RWPE2 (cell line): Measurements from ENCODE around the gene CELF1.

Experiments
- ATAC-seq: fragments of 200-7000 bp; cut with Tn5 transposase; 3 replicates; pipeline ENCODE4 v1.9.1; 2021; ENCODE audit warnings: low read depth
- DNase-seq: peaks from one replicate; pipeline ENCODE4 v3.0.0-alpha.2; 2020; ENCODE audit warnings: low spot score
- H3K27ac ChIP-seq: fragments of 450-650 bp; 2 replicates; pipeline ENCODE4 v1.5.1; 2017; ENCODE audit warnings: mild to moderate bottlenecking; ENCODE audit not compliant: poor library complexity, severe bottlenecking
- H3K27me3 ChIP-seq: fragments of 250-450 bp; sonication (Bioruptor Pico); 2 replicates; pipeline ENCODE4 v1.5.1; 2021; ENCODE audit warnings: mild to moderate bottlenecking, moderate library complexity; ENCODE audit not compliant: insufficient read depth, poor library complexity, severe bottlenecking
- H3K36me3 ChIP-seq: fragments of 250-450 bp; sonication (Bioruptor Pico); 2 replicates; pipeline ENCODE4 v1.5.1; 2020; ENCODE audit warnings: low read depth, mild to moderate bottlenecking, moderate library complexity
- H3K4me1 ChIP-seq: fragments of 250-450 bp; sonication (Bioruptor Pico); 2 replicates; pipeline ENCODE4 v1.5.1; 2021; ENCODE audit warnings: mild to moderate bottlenecking, moderate library complexity; ENCODE audit not compliant: insufficient read depth, poor library complexity, severe bottlenecking
- H3K4me3 ChIP-seq: fragments of 250-450 bp; sonication (Bioruptor Pico); 2 replicates; pipeline ENCODE4 v1.5.1; 2021; ENCODE audit warnings: mild to moderate bottlenecking, moderate library complexity; ENCODE audit not compliant: severe bottlenecking
- H3K9me3 ChIP-seq: fragments of 250-450 bp; sonication (Bioruptor Pico); 2 replicates; pipeline ENCODE4 v1.5.1; 2021; ENCODE audit warnings: mild to moderate bottlenecking, moderate library complexity; ENCODE audit not compliant: severe bottlenecking
- CTCF ChIP-seq: fragments of 450-650 bp; IDR thresholded peaks from one replicate; pipeline ENCODE4 v1.5.1; 2017; ENCODE audit warnings: mild to moderate bottlenecking, moderate library complexity; ENCODE audit not compliant: poor library complexity, severe bottlenecking

CELF1 gene

GRCh38 chr11:47523490-47524225 lies 29.3 kb downstream of the CELF1 start:
- H3K4me1 ChIP-seq = peaks cover 36% of the 10 kb centered on the region
- peaks cover 25% of the 10 kb centered on the region; the same call in 1 of the 2 replicates for H3K36me3 ChIP-seq
- ATAC-seq (peak; percentile 84), DNase-seq (no peak)
- H3K27me3 ChIP-seq = no peaks in the 10 kb centered on the region
- H3K4me3 ChIP-seq = no peak overlapping the region
- TF ChIP-seq CTCF = no peak
- H3K27ac ChIP-seq = peak overlapping the region; percentile 81
- H3K9me3 ChIP-seq = no peaks in the 10 kb centered on the region

GRCh38 chr11:47518212-47518964 lies 34.5 kb downstream of the CELF1 start:
- 0 out of 2 replicates have a peak, but pooled peaks cover 13% of the 10 kb centered on the region for H3K36me3 ChIP-seq
- H3K9me3 ChIP-seq = no peaks in the 10 kb centered on the region
- peak overlapping the region; percentile 90 for H3K27ac ChIP-seq
- no peak overlapping the region for H3K4me3 ChIP-seq
- TF ChIP-seq CTCF = no peak
- DNase-seq = no peak
- no peak for ATAC-seq
- no peaks in the 10 kb centered on the region for H3K27me3 ChIP-seq
- peaks cover 38% of the 10 kb centered on the region for H3K4me1 ChIP-seq

DNA sequence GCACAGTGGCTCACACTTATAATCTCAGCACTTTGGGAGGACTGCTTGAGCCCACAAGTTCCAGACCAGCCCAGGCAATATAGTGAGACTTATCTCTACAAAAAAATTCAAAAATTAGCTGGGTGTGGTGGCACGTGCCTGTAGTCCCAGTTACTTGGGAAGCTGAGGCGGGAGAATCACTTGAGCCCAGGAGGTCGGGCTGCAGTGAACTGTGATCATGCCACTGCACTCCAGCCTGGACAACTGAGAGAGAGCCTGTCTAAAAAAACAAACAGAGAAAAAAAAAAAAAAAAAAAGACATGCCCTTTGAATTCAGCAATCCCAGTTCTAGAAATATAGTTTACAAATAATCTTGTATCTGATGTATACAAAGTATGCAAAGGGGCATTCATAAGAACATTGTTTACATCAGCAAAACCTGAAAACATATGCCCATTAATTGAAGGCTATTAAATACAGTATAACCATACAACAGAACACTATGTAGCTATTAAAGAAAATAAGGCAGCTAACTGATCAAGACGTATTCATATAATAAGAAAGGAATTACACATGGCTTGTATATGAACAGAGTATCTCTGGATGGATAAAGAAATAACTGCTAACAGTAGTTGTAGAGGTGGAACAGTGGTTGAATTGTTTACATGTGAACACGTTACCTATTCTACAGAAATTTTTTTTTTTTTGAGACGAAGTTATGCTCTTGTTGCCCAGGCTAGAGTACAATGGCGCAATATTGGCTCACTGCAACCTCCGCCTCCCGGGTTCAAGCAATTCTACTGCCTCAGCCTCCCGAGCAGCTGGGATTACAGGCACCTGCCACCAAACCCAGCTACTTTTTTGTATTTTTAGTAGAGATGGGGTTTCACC lies 35.7 kb downstream of the CELF1 start:
- TF ChIP-seq CTCF = no peak
- Histone ChIP-seq H3K27me3 (no peaks in the 10 kb centered on the region), H3K4me3 (no peak overlapping the region), H3K9me3 (no peaks in the 10 kb centered on the region), H3K27ac (peak overlapping the region; percentile 90), H3K36me3 (peaks cover 13% of the 10 kb centered on the region; the same call in 1 of the 2 replicates), H3K4me1 (peaks cover 43% of the 10 kb centered on the region)
- ATAC-seq (no peak), DNase-seq (no peak)

- H3K27me3 ChIP-seq = no peaks in the 10 kb centered on the region
- DNase-seq = no peak
- no peak for TF ChIP-seq CTCF
- ATAC-seq = no peak
- H3K4me3 ChIP-seq = no peak overlapping the region
- peaks cover 53% of the 10 kb centered on the region for H3K4me1 ChIP-seq
- H3K27ac ChIP-seq = peak overlapping the region; percentile 90
- no peaks in the 10 kb centered on the region for H3K9me3 ChIP-seq
- peaks cover 9% of the 10 kb centered on the region; the same call in 1 of the 2 replicates for H3K36me3 ChIP-seq
Measured at GRCh38 chr11:47516155-47516554, 36.8 kb downstream of the CELF1 start.
